Upper lobe of left lung (tissue), 6 donors: ENCODE measurements around the gene ANKIB1. TPM values are rescaled to one million over a fixed set of nuclear protein-coding genes. Genes with fewer than 3 reads are reported as not detected.

Experiments
- ATAC-seq, 2 donors: fragments of 200-7000 bp; cut with Tn5 transposase; one replicate each; pipeline ENCODE4 v1.9.1; 2022; ENCODE audit warnings: mild to moderate bottlenecking in 2 of 2, moderate library complexity in 2 of 2; ENCODE audit not compliant: low FRiP score in 2 of 2
- DNase-seq, 2 donors: peaks; one replicate each; pipeline ENCODE4 v3.0.0-alpha.2; 2019 to 2020
- H3K27ac ChIP-seq, 4 donors: fragments of 200-600 bp; sonication (generic); one replicate each; pipeline ENCODE4 v1.5.1; 2016 to 2019
- H3K27me3 ChIP-seq, 4 donors: fragments of 200-600 bp; sonication (generic); one replicate each; pipeline ENCODE4 v1.5.1; 2017 to 2019
- H3K36me3 ChIP-seq, 4 donors: fragments of 200-600 bp; sonication (generic); one replicate each; pipeline ENCODE4 v1.5.1; 2016 to 2019
- H3K4me1 ChIP-seq, 4 donors: fragments of 200-600 bp; sonication (generic); one replicate each; pipeline ENCODE4 v1.5.1; 2018 to 2019
- H3K4me3 ChIP-seq, 4 donors: fragments of 200-600 bp; sonication (generic); one replicate each; pipeline ENCODE4 v1.5.1; 2017 to 2019; ENCODE audit warnings: mild to moderate bottlenecking in 2 of 4, moderate library complexity in 1 of 4
- H3K9me3 ChIP-seq, 4 donors: fragments of 200-600 bp; sonication (generic); one replicate each; pipeline ENCODE4 v1.5.1; 2018 to 2019
- CTCF ChIP-seq, 6 experiments: fragments of 450-650 bp in 4 of 6; fragments of 200-600 bp in 2 of 6; sonication (generic) in 2 of 6; IDR thresholded peaks; one replicate each; pipeline ENCODE4 v1.5.1; 2016 to 2019; ENCODE audit warnings: antibody characterized with exemption in 6 of 6
- EP300 ChIP-seq, 4 donors: sonication (generic); formaldehyde crosslinking; IDR thresholded peaks; one replicate each; pipeline ENCODE4 v1.5.1; 2017; ENCODE audit warnings: antibody characterized with exemption in 4 of 4, control low read depth in 2 of 4
- POLR2A ChIP-seq, 4 donors: fragments of 450-650 bp; IDR thresholded peaks; one replicate each; pipeline ENCODE4 v1.5.1; 2016 to 2017; ENCODE audit warnings: antibody characterized with exemption in 4 of 4, mild to moderate bottlenecking in 2 of 4
- POLR2AphosphoS5 ChIP-seq, 2 donors: sonication (generic); formaldehyde crosslinking; IDR thresholded peaks; one replicate each; pipeline ENCODE4 v1.5.1; 2017; ENCODE audit warnings: antibody characterized with exemption in 2 of 2
- WGBS, 2 donors: methylation state at CpG; one replicate each; pipeline ENCODE4 v1.1.5; 2017 to 2018; 5-methylcytosine and 5-hydroxymethylcytosine counted together
- total RNA-seq, 6 donors: library from RNA; depleted of rRNA in 4 of 6; stranded (reverse); fragments of >200 nt in 4 of 6; gene quantifications; one replicate each; pipeline versions ENCODE4 v1.1.0 to v1.2.1, GENCODE V29; 2016 to 2021
- donor health status: DM: no; HTN: no; CAD: no; lungs with moderate emphysema.
- donor health status: DM: no; HTN: yes; CAD: no; lungs with severe emphysema.

The ANKIB1 gene
- total RNA-seq, 6 donors from 2014 or later, result 22.8 to 47.1 (median 40.9) TPM

- Histone ChIP-seq H3K4me3 (no peak overlapping the region), H3K27me3 (no peaks in the 10 kb centered on the region), H3K4me1 (peaks cover 4 to 11% (median 7%) of the 10 kb centered on the region in 4 donors), H3K36me3 (peaks cover 0 to 5% (median 0%) of the 10 kb centered on the region in 4 donors), H3K9me3 (no peaks in the 10 kb centered on the region), H3K27ac (peak overlapping the region in 1 of 4 donors; percentile 45)
- ATAC-seq, result no peak
- TF ChIP-seq POLR2AphosphoS5 (IDR thresholded peaks at IDR 0.05), result no peak
- TF ChIP-seq POLR2A (IDR thresholded peaks at IDR 0.05), result no peak
- TF ChIP-seq CTCF (IDR thresholded peaks at IDR 0.05), result no peak
- no peak for TF ChIP-seq EP300 (IDR thresholded peaks at IDR 0.05)
- DNase-seq, result no peak
- WGBS, 2 donors, result 63 to 76% methylated on average over 1 of the region's 1 CpG
Observed at GRCh38 chr7:92295391-92295790, 49.6 kb downstream of the ANKIB1 start.

- Histone ChIP-seq H3K36me3 (peaks cover 0 to 6% (median 0%) of the 10 kb centered on the region in 4 donors), H3K27ac (peak overlapping the region in 1 of 4 donors; percentile 43), H3K4me1 (peaks cover 4 to 11% (median 7%) of the 10 kb centered on the region in 4 donors), H3K9me3 (no peaks in the 10 kb centered on the region), H3K27me3 (no peaks in the 10 kb centered on the region), H3K4me3 (no peak overlapping the region)
- no peak for DNase-seq
- WGBS, 2 donors, result 89 to 97% methylated on average over 3 of the region's 3 CpGs
- no peak for ATAC-seq
- TF ChIP-seq POLR2A (IDR thresholded peaks at IDR 0.05) (no peak), POLR2AphosphoS5 (IDR thresholded peaks at IDR 0.05) (no peak), EP300 (IDR thresholded peaks at IDR 0.05) (no peak), CTCF (IDR thresholded peaks at IDR 0.05) (no peak)
Observed at GRCh38 chr7:92296235-92296634, 50.5 kb downstream of the ANKIB1 start.

GRCh38 chr7:92296880-92297445, 51.2 kb downstream of the ANKIB1 start:
- TF ChIP-seq POLR2A (IDR thresholded peaks at IDR 0.05) (no peak), EP300 (IDR thresholded peaks at IDR 0.05) (no peak), CTCF (IDR thresholded peaks at IDR 0.05) (no peak), POLR2AphosphoS5 (IDR thresholded peaks at IDR 0.05) (no peak)

GRCh38 chr7:92297736-92298135, 52.0 kb downstream of the ANKIB1 start:
- Histone ChIP-seq H3K27me3 (no peaks in the 10 kb centered on the region), H3K9me3 (no peaks in the 10 kb centered on the region), H3K27ac (no peak overlapping the region), H3K4me3 (no peak overlapping the region), H3K4me1 (peaks cover 4 to 11% (median 7%) of the 10 kb centered on the region in 4 donors), H3K36me3 (peaks cover 0 to 8% (median 0%) of the 10 kb centered on the region in 4 donors)
- no peak for TF ChIP-seq POLR2A (IDR thresholded peaks at IDR 0.05)
- TF ChIP-seq CTCF (IDR thresholded peaks at IDR 0.05), result no peak
- no peak for TF ChIP-seq POLR2AphosphoS5 (IDR thresholded peaks at IDR 0.05)
- no peak for TF ChIP-seq EP300 (IDR thresholded peaks at IDR 0.05)
- ATAC-seq (no peak), DNase-seq (no peak)
- 88% methylated on average over 1 of the region's 1 CpG for WGBS, 2 donors

More at GRCh38 chr7:92296880-92297445, 51.2 kb downstream of the ANKIB1 start:
- 87 to 92% methylated on average over 3 of the region's 3 CpGs for WGBS, 2 donors
- H3K27ac ChIP-seq, result no peak overlapping the region
- no peaks in the 10 kb centered on the region for H3K9me3 ChIP-seq
- DNase-seq (no peak), ATAC-seq (no peak)
- peaks cover 4 to 11% (median 7%) of the 10 kb centered on the region in 4 donors for H3K4me1 ChIP-seq
- peaks cover 0 to 8% (median 0%) of the 10 kb centered on the region in 4 donors for H3K36me3 ChIP-seq
- H3K27me3 ChIP-seq, result no peaks in the 10 kb centered on the region
- H3K4me3 ChIP-seq, result no peak overlapping the region

GRCh38 chr7:92303761-92304160, 58.0 kb downstream of the ANKIB1 start:
- H3K27me3 ChIP-seq, result no peaks in the 10 kb centered on the region
- no peak for TF ChIP-seq POLR2A (IDR thresholded peaks at IDR 0.05)
- no peak for TF ChIP-seq EP300 (IDR thresholded peaks at IDR 0.05)
- TF ChIP-seq POLR2AphosphoS5 (IDR thresholded peaks at IDR 0.05), result no peak
- no peak for TF ChIP-seq CTCF (IDR thresholded peaks at IDR 0.05)
- H3K36me3 ChIP-seq, result peaks cover 0 to 17% (median 0%) of the 10 kb centered on the region in 4 donors
- DNase-seq, result no peak
- 94% methylated on average over 2 of the region's 2 CpGs for WGBS, 2 donors
- H3K4me1 ChIP-seq, result no peaks in the 10 kb centered on the region
- H3K9me3 ChIP-seq, result no peaks in the 10 kb centered on the region
- H3K27ac ChIP-seq, result no peak overlapping the region
- no peak for ATAC-seq
- H3K4me3 ChIP-seq, result no peak overlapping the region
